SW 1271 (cell line): Measurements from ENCODE around the gene TOGARAM2.

Experiments
- DNase-seq, 2 experiments: peaks; one replicate each; lab custom pipeline; 2025; lab: John Stamatoyannopoulos, UW

Gene TOGARAM2

DNA sequence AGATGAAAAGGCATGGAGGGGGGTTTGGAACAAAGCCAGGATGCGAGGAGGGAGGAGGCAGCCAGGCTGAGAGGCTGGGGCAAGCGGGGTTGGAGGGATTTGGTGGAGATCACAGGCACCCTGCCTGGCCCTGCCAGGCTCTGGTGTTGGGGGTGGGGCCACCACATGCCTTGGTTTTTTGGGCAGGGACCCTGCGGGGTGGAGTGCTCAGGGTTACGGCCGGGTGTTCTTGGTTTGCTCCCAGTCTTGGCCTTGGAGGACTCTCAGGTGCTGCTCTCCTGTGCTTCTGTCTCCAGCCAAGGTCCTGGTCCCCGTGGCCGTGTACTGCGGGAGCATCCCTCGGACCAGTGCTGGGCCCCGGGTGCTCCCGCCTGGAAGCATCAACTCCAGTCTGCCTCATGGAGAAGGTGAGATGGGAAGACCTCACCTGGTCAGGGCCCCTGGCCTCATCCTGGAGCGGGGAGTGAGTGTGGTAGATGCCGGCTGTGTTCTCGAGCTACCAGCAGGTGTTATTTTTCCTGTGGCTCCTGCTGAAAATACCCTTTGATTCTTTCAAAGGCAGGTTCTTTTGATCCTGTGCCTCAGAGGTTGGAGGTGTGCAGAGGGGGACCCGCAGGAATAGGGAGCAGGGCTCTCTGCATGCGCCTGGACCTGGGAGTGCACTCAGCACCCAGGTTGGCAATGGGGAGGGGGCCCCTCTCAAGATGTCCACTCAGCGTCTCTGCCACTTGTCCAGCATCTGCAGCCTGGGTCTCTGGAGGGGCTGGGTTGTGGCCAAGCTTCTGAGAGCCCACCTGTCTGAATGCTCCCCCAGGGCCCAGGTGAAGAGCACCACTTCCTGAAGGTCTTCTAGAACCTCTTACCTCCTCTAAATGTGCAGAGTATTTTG lies 17.0 kb downstream of the TOGARAM2 start:
- DNase-seq, result no peak

DNA sequence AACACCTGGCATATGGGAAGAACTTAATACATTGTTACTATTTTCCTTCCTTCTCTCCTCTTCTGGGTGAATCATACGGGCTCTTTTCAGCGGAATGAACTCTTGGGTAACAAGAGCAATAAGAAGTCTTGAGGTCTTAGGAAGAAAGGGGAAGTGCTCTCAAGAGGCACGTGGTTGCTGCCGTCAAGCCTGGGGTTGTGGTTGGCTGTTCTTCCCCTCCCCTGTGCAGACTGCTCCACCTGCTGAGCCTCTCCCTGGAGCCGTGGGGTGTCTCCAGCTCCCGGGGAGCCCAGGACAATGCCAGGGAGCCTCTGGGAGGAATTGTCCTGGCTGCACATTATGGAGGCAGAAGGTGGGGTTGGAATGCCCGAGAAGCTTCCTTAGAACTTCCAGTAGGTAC lies 19.4 kb downstream of the TOGARAM2 start:
- no peak for DNase-seq

DNA sequence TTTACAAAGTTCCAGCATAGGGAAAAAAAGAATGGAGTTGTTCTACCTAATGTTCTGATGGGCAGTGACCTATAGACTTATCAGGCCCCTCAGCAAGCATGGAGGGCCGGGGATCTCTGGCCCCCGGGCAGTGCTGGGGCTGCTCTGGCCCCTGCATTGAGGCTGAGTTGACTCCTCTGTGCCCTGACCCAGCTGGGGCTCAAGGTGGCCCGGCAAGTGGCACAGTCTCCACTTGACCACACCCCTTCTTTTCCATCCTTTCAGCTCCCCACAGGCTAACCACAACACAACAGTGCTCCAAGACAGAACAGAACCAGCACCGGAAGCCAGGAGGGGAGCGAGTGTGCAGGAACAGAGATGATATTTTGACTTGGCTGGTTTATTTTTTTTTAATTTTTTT lies 19.9 kb downstream of the TOGARAM2 start:
- no peak for DNase-seq

- no peak for DNase-seq
Measured at GRCh38 chr2:29001806-29002205, 20.7 kb downstream of the TOGARAM2 start.

DNA sequence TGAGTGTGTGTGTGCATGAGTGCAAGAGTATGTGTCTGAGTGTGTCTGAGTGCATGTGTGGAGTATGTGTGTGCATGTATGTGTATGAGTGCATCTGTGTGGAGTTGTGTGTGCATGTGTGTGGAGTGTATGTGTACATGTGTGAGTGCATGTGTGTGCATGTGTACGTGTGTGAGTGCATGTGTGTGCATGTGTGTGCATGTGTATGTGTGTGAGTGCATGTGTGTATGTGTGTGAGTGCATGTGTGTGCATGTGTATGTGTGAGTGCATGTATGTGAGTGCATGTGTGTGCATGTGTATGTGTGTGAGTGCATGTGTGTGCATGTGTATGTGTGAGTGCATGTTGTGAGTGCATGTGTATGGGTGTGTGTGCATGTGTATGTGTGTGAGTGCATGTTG lies 23.7 kb downstream of the TOGARAM2 start:
- no peak for DNase-seq

GRCh38 chr2:29005331-29005730 lies 24.2 kb downstream of the TOGARAM2 start:
- DNase-seq, result no peak

GRCh38 chr2:29006092-29006979 lies 25.2 kb downstream of the TOGARAM2 start:
- no peak for DNase-seq

DNA sequence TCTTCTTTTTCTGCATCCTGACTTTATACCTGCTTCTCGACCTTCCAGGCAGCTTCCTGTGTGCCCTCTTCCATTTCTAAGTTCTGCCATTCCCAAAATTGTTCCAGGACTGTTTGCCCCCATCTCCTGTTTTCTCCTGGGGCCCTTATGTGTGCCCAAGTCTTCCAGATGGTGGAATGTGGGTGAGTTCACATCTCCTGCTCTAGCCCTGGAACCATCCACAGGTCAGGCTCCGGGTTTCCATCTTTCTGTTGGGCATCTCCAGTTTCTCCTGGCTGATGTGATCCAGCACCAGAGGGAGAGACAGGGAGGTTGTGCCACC lies 25.8 kb downstream of the TOGARAM2 start:
- DNase-seq, result no peak

DNA sequence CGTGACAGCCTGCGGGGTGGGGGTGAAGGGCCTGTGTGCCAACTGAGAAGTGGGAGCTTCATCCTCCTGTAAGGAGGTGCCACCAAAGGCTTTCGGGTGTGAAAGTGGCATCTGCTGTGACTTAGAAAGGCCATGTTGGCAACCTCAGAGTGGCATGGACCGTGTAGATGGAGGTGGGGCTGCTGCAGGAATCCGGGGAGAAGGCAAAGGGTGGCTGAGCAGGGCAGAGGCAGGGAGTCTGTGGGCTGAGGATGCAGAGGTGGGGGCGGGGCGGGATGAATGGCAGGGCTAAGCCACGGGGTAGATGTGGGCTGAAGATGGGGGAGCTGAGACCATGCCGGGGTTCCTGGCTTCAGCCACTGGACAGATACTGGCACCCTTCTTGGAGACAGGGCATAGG lies 28.2 kb downstream of the TOGARAM2 start:
- no peak for DNase-seq

- no peak for DNase-seq
Measured at GRCh38 chr2:29009711-29010677, 28.9 kb downstream of the TOGARAM2 start.

- no peak for DNase-seq
Measured at GRCh38 chr2:29010946-29011345, 29.8 kb downstream of the TOGARAM2 start.

DNA sequence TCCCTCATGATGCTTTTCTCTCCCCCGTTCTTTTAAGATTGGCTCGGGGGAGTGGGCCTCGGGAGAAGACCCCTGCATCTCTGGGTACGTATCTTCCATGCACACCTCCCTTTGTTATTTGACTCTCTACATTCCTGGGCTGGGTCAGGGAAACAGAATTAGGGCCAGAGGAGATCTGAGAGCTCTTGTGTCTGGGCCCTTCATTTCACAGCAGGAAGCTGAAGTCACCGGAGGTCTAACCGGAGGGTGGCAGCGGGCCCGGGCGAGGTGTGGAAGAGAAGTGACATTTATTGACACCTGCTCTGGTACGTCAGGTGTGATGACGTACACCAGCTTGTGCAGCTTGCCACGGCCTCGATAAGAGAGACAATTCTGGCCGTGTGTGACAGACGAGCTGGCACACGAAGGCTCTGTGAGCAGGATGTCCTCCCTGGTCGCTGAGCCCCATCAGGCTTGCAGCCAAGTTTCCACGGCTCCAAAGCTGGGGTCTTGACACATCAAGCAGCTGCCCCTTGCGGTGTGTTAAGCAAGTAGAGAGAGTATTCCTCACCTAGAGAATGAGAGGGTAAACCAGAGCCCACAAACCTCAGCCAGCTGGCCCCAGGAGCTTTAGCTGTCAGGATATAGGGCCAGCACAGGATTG lies 30.4 kb downstream of the TOGARAM2 start:
- no peak for DNase-seq

- no peak for DNase-seq
Measured at GRCh38 chr2:29012211-29012681, 31.1 kb downstream of the TOGARAM2 start.

DNA sequence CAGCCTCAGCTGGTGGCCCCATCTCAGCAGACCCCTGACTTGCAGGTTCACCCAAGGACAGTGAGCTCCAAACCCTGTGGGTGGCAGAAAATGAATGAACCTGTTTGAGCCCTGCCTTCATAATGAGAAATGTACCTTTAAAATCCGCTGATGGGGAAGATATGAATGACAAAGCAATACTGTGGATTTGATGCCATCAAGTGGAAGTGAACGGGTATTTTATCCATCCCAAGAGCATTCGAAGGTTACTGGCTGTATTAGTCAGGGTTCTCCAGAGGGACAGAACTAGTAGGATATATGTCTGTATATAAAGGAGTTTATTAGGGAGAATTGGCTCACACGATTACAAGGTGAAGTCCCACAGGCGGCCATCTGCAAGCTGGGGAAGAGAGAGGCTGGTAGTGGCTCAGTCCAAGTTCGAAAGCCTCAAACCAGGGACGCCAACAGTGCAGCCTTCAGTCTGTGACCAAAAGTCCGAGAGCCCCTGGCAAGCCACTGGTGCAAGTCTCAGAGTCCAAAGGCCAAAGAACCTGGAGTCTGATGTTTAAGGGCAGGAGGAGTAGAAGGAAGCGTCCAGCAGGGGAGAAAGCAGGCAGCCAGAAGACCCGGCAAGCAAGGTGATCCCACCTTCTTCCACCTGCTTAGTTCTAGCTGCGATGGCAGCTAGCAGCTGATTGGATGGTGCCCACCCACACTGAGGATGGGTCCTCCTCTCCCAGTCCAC lies 32.1 kb downstream of the TOGARAM2 start:
- DNase-seq, result no peak

GRCh38 chr2:29014331-29014730 lies 33.2 kb downstream of the TOGARAM2 start:
- no peak for DNase-seq

DNA sequence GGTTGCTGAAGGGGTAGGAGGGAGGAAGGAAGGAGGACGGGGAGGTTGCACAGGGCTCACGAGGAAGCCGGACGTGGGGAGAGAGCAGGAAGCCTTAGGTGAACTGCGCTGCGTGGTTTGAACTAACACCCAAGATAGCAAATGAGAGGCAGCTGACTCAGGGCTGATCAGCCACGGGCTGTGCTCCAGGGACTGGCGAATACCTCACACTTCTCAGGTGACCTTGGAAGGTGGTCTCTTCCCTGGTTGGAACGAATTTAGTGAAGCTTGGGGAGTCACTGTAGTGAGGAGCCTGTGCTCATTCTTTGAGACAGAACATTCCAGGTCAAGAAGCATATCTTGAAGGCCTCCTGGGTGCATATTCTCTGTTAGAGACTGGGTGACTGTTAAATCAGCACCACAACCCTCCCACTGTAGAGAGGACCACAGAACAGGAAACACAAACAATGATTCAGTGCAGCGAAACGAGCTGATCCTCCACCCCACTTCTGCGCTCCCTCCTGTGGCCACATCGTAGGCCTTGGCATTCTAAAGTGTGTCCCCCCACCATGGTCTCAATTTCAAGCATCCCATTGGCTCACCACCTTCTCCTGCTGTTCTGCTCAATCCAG lies 33.8 kb downstream of the TOGARAM2 start:
- no peak for DNase-seq

DNA sequence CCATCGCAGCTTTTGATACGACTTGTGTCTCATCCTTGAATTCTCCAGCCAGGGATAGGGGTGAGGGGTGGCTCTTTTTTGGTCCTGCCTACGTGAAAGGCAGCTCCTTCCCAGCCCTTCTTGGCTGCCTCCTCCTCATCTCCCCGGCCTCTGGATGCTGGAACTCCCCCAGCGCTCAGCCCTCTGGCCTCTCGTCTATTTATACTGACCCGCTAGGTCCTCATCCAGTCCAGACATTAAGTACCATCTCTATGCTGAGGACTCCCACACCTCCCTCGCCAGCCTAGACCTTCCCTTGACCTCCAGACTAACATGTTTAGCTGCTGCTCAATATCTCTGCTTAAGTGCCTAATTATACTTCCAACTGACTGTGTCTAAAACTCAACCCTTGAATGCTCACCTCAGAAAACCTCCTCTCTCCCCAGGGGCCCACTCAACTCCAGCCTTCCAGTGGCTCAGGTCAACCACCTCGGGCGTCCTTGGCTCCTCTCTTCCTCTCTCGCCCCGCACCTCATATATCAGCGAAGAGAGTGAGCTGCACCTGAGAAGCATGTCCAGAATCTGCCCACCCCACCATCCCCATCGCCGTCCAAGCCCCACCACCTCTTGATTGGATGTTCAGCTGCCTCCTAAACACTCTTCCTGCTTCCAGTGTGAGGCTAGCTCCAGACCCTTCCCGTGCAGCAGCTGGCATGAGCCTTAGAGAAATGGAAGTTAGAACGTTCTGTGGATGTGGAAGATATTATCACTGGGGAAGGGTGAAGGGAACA lies 34.8 kb downstream of the TOGARAM2 start:
- no peak for DNase-seq

DNA sequence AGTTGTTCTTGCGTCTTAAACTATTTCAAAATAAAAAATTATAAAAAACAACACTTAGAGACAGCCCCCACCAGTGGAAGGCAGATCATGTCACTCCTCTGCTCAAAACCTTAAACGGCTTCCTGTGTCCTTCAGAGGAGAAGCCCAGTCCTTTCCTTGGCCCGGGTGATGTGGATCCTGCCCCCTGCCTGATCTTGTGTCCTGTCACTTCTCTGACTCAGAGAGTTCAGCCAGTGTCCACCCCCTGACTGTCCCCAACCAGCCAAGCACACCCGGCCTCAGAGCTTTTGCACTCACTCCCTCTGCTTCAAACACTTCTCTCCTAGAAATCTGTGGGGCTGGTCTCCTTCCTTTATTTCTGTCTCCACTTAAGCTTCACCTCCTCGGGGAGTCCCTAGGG lies 35.4 kb downstream of the TOGARAM2 start:
- no peak for DNase-seq

DNA sequence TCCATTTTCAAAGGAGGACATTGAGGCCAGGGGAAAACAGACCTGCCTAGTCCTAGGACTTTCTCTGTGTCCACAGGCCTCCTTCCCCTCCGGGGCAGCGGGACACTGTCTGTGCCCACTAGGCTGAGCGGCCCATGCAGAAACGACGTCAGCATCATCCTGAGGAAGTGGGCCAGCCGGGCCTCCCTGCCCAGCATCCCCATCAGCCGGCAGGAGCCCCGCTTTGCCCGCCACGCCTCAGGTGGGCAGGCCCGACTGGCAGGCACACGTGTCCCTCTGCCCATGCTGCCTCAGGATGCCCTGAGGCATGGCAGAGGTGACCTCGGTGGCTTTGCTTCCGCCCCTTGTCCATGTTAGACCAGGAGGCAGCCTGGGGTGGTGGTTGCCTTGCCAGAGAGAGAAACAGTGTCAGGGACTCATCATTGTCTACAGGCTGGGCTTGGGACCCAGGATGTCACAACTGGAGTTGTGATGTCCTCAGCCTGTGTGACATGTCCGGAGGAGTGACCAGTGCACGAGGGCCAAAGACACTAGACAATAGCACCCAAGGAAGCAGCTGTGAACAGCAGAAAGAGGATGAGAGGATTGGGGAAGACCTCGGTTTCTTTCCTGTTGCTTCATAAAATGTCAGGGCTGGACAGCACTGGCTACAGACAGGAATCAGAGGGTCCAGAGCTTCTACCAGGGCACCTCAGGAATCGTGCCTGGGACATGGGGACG lies 36.8 kb downstream of the TOGARAM2 start:
- no peak for DNase-seq
